HG03342 (cell line): ENCODE results near the gene ARID3C.
"Not testable (repeated sequence)": the region's sequence is repeated elsewhere in the genome, so short reads cannot be mapped to it uniquely, and the experiment has no call there.

Source experiments
- ATAC-seq: cut with Tn5 transposase; IDR thresholded peaks from one replicate; pipeline ENCODE4 v1.9.1; 2021; ENCODE audit warnings: mild to moderate bottlenecking, moderate library complexity; ENCODE audit not compliant: unreplicated experiment

ARID3C gene

DNA sequence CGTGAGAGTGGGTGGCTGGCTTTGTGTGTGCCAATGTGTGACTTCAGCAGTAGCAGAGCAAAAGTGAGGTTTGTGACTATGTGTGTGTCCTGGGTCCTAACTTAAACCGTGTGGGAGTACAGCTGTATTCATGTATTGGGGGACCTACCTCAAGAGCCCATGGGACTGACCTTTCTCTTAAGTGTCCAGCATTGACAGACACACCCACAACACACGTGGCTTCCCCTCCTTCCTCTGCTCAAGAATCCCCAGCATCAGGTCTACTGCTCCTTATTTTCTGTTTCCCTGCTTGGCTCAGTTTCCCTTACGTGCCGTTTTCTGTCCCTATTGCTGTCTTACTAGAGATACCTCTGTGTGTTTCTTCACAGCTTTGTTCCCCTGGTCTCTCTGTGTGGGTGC lies 23.7 kb upstream of the ARID3C start:
- ATAC-seq: no peak

- no peak for ATAC-seq
Measured at GRCh38 chr9:34651876-34652601, 23.2 kb upstream of the ARID3C start, which contains the start of gene IL11RA. Gene IL11RA (plus strand): TSS chr9:34652185. CDS start chr9:34655218, 3,033 bp downstream.

DNA sequence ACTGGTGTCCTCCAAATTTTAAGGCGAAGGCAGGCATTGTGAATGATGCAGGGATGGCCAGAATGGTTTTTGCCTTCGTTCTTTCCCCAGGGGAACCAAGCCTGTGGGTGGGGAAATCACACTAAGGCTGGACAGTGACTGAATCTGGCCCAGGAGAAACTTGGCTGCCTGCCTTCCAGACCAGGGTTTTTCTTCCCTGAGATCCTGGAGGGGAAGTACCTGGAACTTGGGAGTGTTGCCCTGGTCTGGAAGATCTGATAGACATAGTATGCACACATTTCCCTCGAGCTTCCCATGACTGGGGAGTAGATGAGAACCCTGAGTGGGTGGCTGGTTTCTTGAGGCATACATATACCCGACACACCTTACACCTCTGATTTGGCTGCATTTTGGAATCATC lies 22.5 kb upstream of the ARID3C start:
- ATAC-seq: no peak

- ATAC-seq: no peak
Measured at GRCh38 chr9:34650816-34651215, 21.9 kb upstream of the ARID3C start.

DNA sequence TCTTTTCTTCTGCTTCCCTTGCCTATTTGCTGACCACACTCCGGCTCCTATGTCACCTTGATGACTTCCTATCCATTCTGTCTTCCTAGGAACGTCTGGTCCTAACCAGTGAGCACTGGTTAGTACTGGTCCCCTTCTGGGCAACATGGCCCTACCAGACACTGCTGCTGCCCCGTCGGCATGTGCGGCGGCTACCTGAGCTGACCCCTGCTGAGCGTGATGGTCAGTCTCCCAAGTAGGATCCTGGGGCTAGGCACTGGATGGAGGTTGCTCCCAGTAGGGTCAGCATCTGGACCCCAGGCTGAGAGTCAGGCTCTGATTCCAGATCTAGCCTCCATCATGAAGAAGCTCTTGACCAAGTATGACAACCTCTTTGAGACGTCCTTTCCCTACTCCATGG lies 19.8 kb upstream of the ARID3C start:
- no peak for ATAC-seq

DNA sequence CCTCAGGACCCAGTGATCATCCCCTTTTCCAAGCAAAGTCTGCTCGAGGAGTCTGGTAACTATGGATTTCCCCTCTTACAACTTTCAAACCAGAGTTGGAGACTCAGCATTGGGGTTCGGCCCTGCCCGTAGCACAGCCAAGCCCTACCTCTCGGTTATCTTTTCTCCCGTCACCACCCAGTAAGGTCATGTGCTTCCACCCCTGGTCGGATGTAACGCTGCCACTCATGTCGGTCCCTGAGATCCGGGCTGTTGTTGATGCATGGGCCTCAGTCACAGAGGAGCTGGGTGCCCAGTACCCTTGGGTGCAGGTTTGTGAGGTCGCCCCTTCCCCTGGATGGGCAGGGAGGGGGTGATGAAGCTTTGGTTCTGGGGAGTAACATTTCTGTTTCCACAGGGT lies 18.8 kb upstream of the ARID3C start:
- ATAC-seq: no peak

- no peak for ATAC-seq
Measured at GRCh38 chr9:34647084-34647403, 18.2 kb upstream of the ARID3C start.

DNA sequence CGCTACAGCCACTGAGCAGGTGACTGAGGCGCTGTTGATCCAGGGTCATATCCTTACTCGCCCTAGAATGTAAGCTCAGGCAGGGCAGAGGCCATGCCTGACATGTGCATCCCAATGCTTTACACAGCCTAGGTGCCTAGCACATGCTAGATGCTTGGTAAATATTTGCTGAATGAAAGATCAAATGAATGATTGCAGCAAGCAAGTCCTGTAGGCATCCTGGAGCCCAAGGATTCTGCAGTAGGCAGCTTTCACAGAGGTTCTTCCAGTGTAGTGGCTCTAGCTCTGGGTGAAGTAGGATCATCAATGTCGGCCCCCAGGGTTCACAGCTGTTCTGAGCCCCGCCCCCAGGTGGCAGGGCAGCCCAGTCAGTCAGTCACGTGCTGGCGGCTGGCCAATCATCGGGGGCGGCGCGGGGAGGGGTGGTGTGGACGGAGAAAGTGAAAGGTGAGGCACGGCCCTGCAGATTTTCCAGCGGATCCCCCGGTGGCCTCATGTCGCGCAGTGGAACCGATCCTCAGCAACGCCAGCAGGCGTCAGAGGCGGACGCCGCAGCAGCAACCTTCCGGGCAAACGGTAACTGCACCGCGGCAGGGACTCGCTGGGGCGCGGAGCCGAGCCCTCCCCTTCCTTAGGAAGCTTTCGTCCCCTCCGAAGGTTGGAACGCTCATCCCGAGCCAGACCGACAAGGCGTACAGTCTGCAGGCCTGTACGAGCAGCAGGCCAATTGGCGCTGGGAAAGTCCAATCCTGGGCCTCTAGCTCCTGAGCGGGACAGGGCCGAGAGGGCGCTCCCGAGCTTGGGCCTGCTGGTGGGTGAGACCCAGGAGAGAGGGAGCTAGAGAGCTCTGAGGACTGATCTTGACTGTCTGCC lies 17.6 kb upstream of the ARID3C start, which contains the start of gene GALT:
Gene GALT (plus strand): TSS at position 465 of the 873 bp plus-strand sequence. CDS start 30 bp downstream, at position 495.
- ATAC-seq: peak; percentile 82

DNA sequence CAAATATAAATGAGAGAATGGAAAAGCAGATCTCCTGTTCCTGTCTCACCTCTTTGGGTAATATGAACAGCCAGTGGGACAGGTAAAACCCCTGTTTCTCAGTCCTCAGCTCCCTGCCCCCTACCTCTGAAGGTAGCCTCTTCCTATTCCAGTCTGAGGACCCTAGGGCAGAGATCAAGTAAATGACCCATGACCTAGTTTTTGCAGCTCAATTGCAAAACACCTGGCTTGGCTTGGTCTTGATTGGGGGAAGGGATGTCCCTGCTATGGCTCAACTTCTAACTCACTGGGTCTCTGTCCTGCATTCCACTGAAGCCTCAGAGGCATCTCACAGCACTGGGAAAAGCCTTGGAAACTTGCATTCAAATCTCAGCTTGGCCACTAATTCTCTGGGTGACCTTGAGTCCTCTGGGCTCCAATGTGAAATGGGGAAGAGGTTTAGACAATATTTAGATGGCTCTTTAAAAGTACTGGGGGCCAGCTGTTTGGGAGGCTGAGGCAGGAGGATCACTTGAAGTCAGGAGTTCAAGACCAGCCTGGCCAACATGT lies 16.0 kb upstream of the ARID3C start:
- no peak for ATAC-seq

DNA sequence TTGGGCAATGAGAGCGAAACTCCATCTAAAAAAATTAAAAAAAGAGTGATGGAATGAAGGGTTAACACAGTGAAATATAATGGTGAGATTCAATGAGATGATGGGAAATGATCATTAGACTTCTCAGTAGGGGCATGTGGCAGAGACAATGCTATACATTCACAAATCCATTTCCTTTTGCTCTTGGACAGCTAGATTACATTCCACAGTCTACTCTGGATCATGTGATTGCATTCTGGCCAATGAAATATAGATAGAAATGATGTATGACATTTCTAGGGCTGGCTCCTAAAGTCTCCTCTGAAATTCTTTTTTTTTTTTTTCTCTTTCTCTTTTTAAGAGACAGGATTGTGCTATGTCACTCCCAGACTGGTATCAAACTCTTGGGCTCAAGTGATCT lies 13.8 kb upstream of the ARID3C start:
- no peak for ATAC-seq

DNA sequence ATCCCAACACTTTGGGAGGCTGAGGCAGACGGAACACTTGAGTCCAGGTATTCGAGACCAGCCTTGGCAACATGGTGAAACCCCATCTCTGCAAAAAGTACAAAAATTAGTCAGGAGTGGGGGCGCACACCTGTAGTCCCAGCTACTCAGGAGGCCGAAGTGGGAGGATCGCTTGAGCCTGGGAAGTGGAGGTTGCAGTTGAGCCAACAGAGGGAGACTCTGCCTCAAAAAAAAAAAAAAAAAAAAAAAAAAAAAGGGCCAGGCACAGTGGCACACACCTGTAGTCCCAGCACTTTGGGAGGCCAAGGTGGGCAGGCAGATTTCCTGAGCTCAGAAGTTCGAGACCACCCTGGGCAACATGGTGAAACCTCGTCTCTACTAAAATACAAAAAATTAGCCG lies 10.5 kb upstream of the ARID3C start:
- not testable (repeated sequence) for ATAC-seq

DNA sequence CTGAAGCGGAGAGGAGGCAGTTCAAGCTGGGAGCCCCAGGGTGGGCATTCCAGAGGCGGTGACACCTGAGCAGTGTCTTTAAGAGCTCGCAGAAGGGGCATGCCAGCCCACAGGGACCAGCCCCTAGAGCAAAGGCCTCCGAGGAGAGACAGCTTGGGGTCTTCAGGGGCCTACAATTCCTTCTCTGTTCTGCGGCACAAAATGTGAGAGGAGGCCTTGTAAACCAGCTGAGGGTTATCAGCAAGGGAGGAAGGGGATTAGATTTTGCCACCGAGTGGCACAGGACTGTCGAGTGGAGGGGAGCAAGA lies 9.2 kb upstream of the ARID3C start:
- no peak for ATAC-seq

DNA sequence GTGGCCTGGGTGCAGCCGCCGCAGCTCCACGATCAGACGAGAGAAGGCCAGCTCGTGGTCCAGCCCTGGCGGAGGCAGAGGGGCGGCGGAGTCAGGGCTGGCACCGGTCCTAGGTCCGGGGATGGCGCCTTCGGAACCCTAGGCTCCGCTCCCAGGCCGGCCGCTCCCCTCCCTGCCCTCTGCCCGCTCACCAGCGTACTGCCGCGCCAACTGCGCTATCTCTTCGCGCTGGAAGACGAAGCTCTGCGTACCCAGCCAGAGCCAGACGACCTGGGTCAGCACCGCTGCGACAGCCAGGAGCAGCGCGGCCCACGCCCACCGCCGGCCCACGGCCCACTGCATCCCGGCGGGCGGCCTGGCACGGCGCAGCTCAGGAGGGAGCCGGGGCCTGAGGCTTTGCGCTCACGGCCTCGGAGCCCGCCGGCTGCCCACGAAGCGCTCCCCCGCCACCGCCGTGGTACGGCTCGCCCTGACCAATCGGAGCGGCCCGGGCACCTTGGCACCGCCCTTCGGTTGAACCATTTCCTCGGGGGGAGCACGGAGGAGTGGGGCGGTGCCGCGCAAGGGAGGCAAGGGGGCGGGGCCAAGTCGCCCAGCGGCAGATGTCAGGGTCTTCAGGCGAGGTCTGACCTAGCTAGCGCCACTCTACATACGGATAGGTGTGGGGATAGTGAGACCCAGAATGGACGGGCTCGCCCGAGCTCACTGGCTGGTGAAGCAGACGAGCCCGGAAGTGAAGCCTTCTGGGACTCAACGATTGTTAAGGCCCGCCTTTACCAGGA lies 8.7 kb upstream of the ARID3C start, which contains the start of gene SIGMAR1:
Gene SIGMAR1 (minus strand): TSS at position 432 of the 782 bp plus-strand sequence. CDS start 90 bp downstream, at position 342.
- ATAC-seq: peak; percentile 85

DNA sequence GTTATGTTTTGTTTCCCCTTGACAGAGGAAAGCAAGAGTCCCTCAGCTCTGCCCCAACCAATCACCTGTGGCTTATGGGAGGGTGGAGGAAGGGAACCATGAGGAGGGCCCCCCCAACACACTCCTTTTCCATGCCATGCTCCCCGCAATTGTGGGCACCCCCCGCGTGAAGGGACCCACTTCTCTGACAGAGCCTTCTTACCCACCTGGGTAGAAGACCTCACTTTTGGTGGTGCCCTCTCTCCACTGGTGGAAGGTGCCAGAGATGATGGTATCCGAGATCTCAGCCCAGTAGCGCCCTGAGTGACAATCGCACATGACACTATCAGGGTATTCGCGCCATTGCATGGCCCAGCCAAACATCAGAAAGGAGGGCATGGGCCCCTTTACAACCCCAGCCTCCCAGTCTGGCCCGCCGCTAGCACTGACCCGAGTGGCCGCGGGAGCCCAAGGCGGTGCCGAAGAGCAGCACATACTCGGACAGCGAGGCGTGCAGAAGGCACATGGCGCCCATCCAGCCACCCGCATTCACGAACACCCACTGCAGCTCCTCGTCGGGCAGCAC lies 8.0 kb upstream of the ARID3C start:
- ATAC-seq: no peak

DNA sequence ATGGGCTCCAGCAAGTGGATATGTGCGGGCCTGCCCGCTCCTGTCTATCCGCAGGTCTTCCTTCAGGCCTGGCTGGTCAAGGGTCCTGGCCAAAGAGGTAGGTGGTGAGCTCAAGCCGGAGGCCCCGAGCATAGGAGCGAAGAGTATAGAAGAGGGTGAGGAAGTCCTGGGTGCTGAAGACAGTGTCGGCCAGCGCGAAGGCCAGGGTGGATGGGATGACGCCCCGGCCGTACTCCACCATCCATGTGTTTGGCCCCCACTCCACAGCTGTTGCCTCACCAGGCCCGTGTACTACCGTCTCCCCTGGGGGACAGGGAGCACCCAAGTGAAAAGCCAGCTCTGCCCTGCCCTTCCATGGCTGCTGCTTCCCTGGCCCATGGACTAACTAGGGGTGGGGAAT lies 6.7 kb upstream of the ARID3C start:
- ATAC-seq: no peak

DNA sequence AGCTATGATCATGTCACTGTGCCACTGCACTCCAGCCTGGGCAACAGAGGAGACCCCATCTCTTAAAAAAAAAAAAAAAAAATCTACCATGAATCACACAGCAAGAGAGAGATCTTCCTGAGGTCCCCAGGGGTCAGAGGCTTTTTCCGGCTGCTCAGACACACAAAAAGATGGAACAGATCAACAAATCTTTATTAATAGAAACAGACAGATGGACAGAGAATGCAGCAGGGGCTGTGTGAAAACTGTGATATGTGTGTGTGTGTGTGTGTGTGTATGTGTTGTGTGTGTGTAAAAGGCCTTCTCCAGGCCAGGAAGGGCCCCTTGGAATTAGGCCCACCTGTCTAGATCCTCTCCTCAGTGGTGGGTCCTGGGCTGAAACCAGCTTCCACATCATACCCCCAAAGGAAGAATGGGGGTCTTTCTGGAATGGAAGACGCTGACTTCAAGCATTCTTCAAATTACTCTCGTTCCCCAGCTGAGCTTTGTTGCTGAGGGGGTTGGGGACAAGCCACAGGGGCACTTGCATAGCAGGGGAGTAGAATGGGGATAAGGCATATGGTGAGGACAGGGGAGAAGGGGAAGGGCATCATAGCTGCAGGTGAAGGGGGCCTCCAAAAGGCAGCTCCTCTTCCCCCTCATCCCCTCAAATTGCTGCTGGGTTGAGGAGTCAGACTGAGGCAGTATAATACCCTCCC lies 5.8 kb upstream of the ARID3C start:
- no peak for ATAC-seq

GRCh38 chr9:34633851-34634550 lies 5.1 kb upstream of the ARID3C start:
- no peak for ATAC-seq

GRCh38 chr9:34633166-34633565 lies 4.3 kb upstream of the ARID3C start:
- no peak for ATAC-seq

- no peak for ATAC-seq
Measured at GRCh38 chr9:34630402-34631154, 1.7 kb upstream of the ARID3C start.
